ENCODE data around the gene USP48. TPM values are rescaled to one million over a fixed set of nuclear protein-coding genes. Genes with fewer than 3 reads are reported as not detected.

Gene USP48
- total RNA-seq, 3 donors from 2014 or later: 39.1 to 70.6 (median 52.2) TPM

DNA sequence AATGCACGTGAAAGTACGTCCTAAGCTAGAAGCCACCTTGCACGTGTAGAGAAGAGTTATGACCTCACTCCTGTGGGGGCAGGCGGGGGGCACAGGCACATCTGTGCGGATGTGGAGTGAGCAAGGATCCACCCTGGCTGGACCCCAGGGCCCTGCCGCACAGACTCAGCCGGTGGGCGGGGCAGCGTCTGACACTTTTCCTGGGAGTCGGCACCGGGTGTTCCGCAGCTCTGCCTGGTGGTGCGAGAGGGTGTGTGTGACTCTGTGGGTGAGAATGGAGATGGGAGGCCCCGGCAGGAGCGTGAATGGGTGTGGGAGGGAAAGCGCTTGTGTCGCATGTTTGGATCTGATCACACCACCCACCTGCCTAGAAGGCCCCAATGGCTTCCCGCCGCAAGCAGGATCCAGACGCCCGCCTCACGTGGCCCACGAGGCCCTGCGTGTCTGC is 143.3 kb downstream of the USP48 start:
- H3K36me3 ChIP-seq (ENCODE audit: low read depth): no peaks in the 10 kb centered on the region
- H3K4me1 ChIP-seq (ENCODE audit: low read depth): no peaks in the 10 kb centered on the region
- intact Hi-C loops (cut with DNase I, micrococcal nuclease): no loop called here
- ATAC-seq (peak; percentile 46), DNase-seq (no peak)
- H3K9me3 ChIP-seq: no peaks in the 10 kb centered on the region
- no peak overlapping the region for H3K4me3 ChIP-seq
- no peak for TF ChIP-seq CTCF (IDR thresholded peaks at IDR 0.05)

DNA sequence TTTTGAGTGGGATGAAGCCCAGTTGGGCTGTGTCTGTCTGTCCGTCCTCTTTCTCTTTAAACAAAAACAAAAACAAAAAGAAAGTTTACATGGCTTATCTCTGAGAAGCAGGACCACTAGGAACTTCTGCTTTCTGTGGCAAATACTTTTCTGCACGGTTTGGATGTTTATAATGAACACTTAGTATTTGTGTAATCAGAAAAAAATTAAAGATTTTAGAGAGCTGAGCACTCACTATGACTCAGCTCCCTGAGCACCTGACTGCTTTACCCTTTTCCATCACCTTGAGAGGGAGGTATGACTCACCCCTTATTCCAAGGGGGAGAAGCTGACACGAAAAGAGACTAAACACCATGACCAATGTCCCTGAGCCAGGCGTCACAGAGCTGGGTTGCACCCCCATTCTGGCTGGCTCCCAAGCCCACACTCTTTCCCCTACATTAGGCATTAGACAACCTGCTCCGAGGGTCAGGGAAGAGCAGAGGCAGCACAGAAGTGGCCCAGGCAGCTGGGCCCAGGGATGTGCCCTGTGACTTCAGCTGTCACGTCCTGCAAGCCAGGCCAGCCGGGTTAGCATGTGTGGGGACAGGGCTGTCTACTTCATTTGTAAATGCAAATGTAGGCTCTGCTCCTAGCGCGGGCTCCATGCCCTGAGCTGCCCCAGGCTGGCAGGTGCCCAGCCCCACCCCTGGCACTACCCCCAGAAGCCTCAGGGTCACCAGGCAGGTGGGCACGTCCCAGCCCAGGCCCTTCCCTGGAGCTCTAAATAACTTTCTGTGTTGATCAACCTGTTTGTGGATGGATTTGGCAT is 144.2 kb downstream of the USP48 start:
- no peaks in the 10 kb centered on the region for H3K9me3 ChIP-seq
- intact Hi-C loops (cut with DNase I, micrococcal nuclease): no loop called here
- peak; percentile 42 for ATAC-seq
- H3K4me3 ChIP-seq: no peak overlapping the region
- no peaks in the 10 kb centered on the region for H3K36me3 ChIP-seq (ENCODE audit: low read depth)
- no peak for DNase-seq
- H3K4me1 ChIP-seq (ENCODE audit: low read depth): no peaks in the 10 kb centered on the region
- TF ChIP-seq CTCF (IDR thresholded peaks at IDR 0.05): no peak

DNA sequence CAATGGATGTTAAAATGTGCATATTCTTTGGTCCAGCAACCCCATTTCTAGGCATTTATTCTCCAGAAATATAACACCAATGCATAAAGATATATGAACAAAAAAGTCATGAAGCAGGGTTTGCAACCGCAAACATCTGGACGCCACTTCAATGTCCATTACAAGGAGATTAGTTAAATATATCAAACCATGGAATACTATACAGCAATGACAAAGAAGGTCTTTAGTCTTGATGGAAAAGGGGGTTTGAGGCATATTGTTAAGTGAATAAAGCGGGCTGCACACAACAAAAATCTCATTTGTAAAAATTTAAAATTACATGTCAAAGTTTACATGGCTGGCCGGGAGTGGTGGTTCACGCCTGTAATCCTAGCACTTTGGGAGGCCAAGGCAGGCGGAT is 145.4 kb downstream of the USP48 start:
- ATAC-seq (no peak), DNase-seq (no peak)
- H3K9me3 ChIP-seq: no peaks in the 10 kb centered on the region
- intact Hi-C loops (cut with DNase I, micrococcal nuclease): no loop called here
- H3K4me3 ChIP-seq: no peak overlapping the region
- TF ChIP-seq CTCF (IDR thresholded peaks at IDR 0.05): no peak
- H3K36me3 ChIP-seq (ENCODE audit: low read depth): no peaks in the 10 kb centered on the region
- peaks cover 4% of the 10 kb centered on the region for H3K4me1 ChIP-seq (ENCODE audit: low read depth)

GRCh38 chr1:21636029-21636428 is 146.9 kb downstream of the USP48 start:
- Histone ChIP-seq H3K4me1 (ENCODE audit: low read depth) (peaks cover 4% of the 10 kb centered on the region), H3K9me3 (no peaks in the 10 kb centered on the region), H3K4me3 (no peak overlapping the region), H3K36me3 (ENCODE audit: low read depth) (no peaks in the 10 kb centered on the region)
- no peak for TF ChIP-seq CTCF (IDR thresholded peaks at IDR 0.05)
- DNase-seq: no peak
- ATAC-seq: no peak
- intact Hi-C loops (cut with DNase I, micrococcal nuclease): no loop called here

DNA sequence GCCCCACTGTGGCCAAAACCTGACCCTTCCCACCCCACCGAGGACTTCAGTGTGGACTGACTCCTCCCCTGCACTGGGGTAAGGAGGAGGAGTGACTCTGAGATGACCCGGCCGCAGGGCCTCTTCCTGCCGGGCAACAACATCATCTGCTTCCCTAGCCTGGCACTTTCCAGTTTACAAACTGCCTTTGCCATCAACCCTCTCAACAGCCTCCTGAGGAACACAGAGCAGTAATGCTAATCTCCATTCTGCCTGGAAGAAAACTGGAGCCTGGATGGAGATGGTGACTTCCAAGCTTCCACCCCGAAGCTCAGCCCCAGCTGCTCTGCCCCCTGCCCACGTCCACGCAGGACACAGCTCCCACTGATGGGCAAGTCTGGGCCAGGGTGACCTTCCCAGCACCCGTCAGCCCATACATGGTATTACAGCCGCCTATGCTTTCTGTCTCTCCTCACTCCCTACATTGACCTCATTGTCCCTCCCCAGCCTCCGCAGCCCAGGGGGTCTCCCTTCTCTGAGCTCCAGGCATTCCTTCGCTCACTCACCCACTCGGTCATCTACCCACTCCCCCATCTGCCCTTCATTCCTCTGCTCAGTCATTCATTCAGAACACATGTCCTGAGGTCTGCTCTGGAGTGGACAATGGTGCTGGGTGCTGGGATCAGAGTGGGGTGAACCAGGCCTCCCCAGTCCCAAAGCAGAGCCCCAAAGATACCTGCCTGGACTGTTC is 148.0 kb downstream of the USP48 start:
- ATAC-seq: no peak
- Histone ChIP-seq H3K4me1 (ENCODE audit: low read depth) (peaks cover 4% of the 10 kb centered on the region), H3K9me3 (no peaks in the 10 kb centered on the region), H3K36me3 (ENCODE audit: low read depth) (no peaks in the 10 kb centered on the region), H3K4me3 (no peak overlapping the region)
- intact Hi-C loops (cut with DNase I, micrococcal nuclease): no loop called here
- no peak for TF ChIP-seq CTCF (IDR thresholded peaks at IDR 0.05)
- no peak for DNase-seq
